Activated naive CD4-positive, alpha-beta T cell treated with anti-CD3 and anti-CD28 coated beads, Interleukin-2, amount 50 U/mL, for 72 hours (primary cell): Measurements from ENCODE around the gene ANXA5. TPM values are rescaled to one million over a fixed set of nuclear protein-coding genes. Genes with fewer than 3 reads are reported as not detected.
"Not testable (repeated sequence)": the region's sequence is repeated elsewhere in the genome, so short reads cannot be mapped to it uniquely, and the experiment has no call there.

Experiments used
- ATAC-seq, 2 donors: fragments of 150-1000 bp; cut with Tn5 transposase; 2 replicates each; pipeline ENCODE4 v1.10.0; 2021; ENCODE audit warnings: mild to moderate bottlenecking in 2 of 2, moderate library complexity in 2 of 2
- DNase-seq, 2 donors: peaks; one replicate each; pipeline ENCODE4 v3.0.0; 2021 to 2022; ENCODE audit warnings: low spot score in 2 of 2
- H3K27ac Mint-ChIP-seq, 2 donors: one replicate each; pipeline ENCODE4 v1.8.0; 2022; ENCODE audit warnings: mild to moderate bottlenecking in 2 of 2, mixed read lengths in 2 of 2
- H3K36me3 Mint-ChIP-seq, 2 donors: one replicate each; pipeline ENCODE4 v1.8.0; 2022; ENCODE audit warnings: mixed read lengths in 2 of 2
- H3K9me3 Mint-ChIP-seq, 2 donors: one replicate each; pipeline ENCODE4 v1.8.0; 2022; ENCODE audit warnings: mixed read lengths in 2 of 2
- total RNA-seq, 2 donors: library from RNA; stranded (reverse); gene quantifications; one replicate each; pipeline ENCODE4 v1.2.3, GENCODE V29; 2022

The ANXA5 gene
- total RNA-seq, result 100 to 1,000 TPM in 1 of 2 donors, 10 to 100 TPM in 1; 82.9 to 161 TPM

DNA sequence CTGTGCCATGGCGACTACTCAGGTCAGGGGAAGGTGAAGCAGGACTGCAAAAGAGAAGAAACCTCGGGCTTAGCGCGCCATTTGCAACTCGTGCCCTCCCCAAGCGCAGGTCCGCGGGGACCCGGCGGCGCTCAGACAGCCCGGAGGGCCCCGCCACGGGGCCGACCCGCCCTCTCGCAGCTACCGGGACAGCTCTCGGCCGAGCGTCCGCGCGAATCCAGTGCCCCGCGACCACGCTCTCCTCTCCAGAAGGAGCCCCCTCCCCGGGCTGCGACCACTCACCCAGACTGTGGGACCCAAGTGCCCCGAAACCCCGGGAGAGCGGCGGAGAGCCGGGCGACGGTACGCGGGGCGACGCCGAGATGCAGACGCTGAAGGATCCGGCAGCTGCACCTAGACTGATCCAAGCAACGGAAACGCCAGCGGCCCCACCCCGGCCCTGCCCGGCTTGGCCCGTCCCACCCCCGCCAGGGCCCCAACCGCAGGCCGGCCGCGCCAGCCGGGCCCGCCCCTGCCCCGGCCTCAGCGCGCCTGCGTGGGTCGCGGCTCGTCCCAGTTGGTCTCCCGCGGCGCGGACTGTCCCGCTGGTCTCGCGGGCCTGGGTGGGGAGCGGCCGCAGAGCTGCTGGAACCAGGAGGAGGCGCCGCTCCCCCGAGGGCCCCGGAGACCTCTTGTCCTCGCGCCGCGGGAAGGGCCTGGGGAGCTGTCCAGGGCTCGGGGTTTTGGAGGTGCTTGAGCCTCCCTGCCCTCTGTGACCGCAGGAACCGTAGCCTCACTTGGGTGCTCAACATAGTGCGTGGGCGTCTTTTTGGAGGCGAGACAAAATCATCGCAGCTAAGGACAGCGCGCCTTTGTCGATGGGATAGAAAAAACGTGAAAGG is at the start of gene ANXA5:
ANXA5 (minus strand) TSS at position 400 of the 881 bp plus-strand sequence; CDS start at position 9, 391 bp downstream.
- DNase-seq (peak; percentile 71 to 90), ATAC-seq (peak; percentile 92)
- Mint-ChIP-seq H3K27ac (peak within 1 kb of the TSS; percentile 94 to 98), H3K36me3 (peaks cover 5 to 6% of the 10 kb centered on the region in 2 donors), H3K9me3 (no peaks in the 10 kb centered on the region)

DNA sequence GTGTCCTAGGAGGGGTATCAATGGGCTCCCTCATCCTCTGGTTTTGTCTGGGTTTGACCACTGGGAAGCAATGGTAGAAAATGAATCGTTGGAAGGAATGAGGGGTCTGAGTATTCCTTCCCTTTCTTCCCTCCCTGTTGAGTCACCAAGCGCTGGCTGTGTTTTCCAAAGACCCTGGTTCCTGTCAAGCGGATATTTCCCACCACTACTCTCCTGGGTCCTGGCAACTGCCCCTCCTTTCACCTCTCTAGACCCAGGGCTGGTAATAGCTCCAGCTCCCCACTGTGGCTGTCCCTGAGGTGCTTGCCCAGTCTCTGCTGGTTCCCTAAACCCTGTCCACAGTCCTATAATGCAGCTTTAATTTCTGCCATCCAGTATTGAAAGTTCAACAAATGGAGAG is 46.0 kb upstream of the ANXA5 start:
- H3K36me3 Mint-ChIP-seq, result no peaks in the 10 kb centered on the region
- no peak for DNase-seq

DNA sequence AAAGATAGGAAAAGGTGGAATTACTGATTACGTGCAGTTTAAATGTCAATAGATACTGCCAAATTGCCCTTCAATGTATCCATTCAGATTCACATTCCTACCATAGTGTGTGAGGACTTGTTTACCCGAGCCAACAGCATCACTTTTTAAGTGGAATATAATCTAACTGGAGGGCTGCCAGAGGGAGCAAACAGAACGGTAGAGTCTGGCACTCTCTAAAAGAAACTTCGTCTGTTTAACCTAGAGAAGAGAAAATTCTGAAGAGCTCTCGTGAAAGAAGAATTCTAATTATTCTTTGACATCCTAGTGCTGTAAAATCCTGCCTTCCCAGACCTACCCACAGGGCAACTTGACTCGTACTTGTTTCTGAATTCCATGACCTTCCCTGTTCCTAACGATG is 45.0 kb upstream of the ANXA5 start:
- Mint-ChIP-seq H3K27ac (no peak overlapping the region), H3K9me3 (no peaks in the 10 kb centered on the region), H3K36me3 (no peaks in the 10 kb centered on the region)
- no peak for ATAC-seq
- DNase-seq, result no peak

More for the DNA sequence above, 46.0 kb upstream of the ANXA5 start:
- Mint-ChIP-seq H3K27ac (no peak overlapping the region), H3K9me3 (no peaks in the 10 kb centered on the region)
- ATAC-seq, result no peak

DNA sequence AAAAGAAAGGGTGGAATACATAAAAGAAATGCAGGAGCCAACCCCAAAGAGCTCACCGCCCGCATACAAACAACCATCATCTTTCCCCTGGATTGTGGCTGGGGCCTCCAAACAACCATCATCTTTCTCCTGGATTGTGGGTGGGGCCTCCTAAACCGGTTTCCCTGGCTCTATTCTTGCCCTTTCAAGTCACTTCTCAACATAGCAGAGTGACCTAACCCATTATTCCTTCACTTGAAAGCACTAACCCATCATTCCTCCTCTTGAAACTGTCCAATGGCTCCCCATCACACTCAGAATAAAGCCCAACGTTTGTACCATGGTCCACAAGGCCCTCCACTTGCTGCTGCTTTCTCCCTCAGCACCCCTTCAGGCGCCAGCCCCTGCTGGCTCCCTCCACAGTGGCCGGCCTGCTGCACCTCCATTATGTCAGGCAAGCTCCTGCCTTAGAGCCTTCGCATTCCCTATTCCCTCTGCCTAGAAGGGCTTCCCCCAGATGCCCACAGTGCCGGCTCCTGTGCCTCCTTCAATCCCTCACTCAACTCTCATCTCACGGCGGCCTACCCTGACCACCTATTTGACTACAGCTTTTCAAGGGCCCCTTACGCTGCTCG is 44.1 kb upstream of the ANXA5 start:
- no peak overlapping the region for H3K27ac Mint-ChIP-seq
- H3K9me3 Mint-ChIP-seq, result no peaks in the 10 kb centered on the region
- no peaks in the 10 kb centered on the region for H3K36me3 Mint-ChIP-seq
- ATAC-seq (no peak), DNase-seq (no peak)

DNA sequence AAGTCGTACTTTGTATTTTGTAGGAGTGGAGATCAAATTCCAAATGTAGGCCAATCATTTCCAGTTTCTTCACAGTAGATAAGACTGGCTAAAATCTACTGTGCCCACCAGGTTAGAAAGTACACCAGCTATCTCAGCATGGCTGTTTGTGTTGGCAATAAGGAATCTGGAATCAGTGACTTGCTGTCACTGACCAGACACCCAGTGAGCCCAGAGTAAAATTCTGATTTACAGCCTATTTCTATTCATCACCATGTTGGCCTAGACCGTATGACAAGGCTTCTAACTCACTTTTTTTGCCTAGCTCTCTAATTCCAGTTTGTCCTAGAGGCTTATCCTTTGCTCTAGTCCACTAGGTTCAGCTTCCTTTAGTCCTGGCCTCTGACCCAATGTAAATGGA is 42.8 kb upstream of the ANXA5 start:
- Mint-ChIP-seq H3K27ac (no peak overlapping the region), H3K9me3 (no peaks in the 10 kb centered on the region), H3K36me3 (no peaks in the 10 kb centered on the region)
- DNase-seq (no peak), ATAC-seq (no peak)

DNA sequence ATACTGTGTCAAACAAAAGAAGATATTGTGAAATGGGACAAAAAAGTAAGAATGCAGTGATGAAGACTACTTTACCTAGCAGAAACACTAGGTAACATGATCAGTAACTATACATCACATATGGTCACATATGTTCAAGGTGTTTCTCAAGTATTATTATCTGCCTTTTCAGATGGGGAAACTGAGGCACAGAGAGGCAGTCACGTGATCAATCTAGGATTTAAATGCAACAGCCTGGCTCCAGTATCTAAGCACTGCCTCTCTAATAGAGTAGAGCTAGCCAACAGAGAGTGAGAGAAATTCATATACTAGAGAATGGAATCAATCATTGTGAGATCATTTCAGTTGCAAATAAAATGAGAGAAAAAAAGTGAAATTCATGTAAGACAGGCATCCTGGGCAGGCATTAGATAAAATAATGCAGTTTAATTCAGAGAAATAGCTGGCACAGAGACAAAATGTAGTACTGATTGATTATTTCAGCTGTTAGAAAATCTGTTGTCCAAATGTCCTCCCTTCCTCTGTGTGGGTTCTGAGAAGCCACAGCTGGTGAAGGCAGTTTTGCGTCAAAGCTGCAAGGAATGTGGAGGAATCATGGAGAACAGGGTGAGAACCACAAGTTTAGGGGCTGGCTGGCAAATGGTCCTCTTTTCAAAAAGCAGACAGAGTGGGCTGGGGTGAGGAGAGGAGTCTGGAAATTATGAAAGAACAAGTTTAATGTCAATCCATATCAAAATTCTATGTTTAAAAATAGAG is 42.2 kb upstream of the ANXA5 start:
- ATAC-seq, result no peak
- Mint-ChIP-seq H3K9me3 (no peaks in the 10 kb centered on the region), H3K36me3 (no peaks in the 10 kb centered on the region), H3K27ac (no peak overlapping the region)
- no peak for DNase-seq

DNA sequence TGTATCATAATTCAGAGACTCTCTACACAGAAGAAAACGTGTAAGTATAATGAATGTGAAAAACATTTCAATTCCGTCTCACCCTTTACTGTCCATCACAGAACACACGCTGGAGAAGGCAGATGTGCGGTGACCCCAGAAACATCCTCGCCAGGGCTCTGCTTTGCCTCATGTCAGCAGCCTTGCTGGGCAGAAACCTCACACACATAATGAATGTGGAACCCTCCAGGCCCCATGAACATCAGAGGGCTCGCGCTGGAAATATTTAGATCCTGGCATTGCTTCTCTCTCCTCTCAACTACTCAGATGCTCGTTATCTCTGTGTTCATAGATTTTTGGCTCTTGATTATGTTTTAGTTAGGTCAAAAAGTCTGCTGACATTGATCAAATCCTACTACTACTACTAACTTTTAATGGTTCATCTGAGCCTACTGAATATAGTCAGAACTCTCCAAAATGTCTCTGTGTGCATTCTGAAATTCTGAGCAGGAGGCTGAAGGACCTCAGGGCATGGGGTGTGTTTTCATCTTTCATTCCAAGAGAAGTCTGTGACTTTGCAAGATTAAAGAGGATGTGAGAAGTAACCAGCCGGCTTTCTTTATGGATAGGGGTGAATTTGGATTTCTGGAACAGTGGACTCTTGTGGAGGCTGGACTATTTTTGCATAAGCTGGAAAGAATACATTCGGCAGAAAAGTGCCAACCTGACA is 41.2 kb upstream of the ANXA5 start:
- ATAC-seq (no peak), DNase-seq (no peak)
- H3K27ac Mint-ChIP-seq, result no peak overlapping the region
- no peaks in the 10 kb centered on the region for H3K9me3 Mint-ChIP-seq
- H3K36me3 Mint-ChIP-seq, result no peaks in the 10 kb centered on the region

DNA sequence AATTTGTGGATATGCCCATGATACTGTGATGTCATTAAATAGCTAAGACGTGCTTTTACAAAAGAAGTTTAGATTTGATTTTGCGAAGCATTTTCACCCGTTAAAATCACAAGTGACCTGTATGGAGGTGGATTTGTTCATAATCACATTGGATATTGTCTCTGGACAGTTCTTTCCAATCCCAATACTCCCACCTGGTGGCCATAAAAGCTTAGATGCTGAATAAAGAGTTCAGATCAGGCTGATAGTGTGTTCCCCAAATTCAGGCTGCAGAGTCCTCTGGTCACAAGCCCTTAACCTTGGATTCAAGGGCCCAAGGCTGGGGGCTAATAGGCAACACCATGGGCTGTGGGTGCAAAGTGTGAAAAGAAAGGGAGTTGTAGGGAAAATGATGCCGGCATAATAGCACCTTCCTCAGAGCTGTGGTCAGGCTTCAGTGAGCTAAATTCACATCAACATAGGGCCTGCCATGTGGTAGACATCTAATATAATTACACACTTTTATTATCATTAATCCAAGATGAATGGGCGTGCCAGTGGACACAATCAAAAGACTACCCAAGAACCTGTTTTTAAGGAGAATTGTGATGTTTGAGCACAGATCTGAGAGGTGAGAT is 40.1 kb upstream of the ANXA5 start:
- Mint-ChIP-seq H3K27ac (no peak overlapping the region), H3K9me3 (no peaks in the 10 kb centered on the region), H3K36me3 (no peaks in the 10 kb centered on the region)
- DNase-seq (peak in 1 of 2 donors; percentile 45), ATAC-seq (peak; percentile 34 to 50)

DNA sequence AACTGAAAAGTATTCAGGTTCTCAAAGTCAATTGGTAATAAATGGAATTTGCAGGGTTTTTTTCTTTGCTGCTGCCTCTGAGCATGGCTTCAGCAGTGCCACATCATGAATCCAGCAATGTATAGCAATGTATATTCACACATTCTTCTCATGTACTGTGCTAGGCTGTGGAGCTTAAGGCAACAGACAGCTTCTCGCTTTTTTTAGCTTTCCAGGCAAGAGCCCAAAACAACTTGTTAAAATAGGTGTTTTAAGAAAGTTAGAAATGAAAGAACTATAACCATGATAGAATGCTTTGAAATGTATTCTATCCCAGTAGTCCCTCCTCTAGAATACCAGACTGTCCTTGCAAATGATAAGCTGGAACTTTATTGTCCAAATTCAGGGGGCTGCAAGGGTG is 37.8 kb upstream of the ANXA5 start:
- ATAC-seq (no peak), DNase-seq (no peak)
- Mint-ChIP-seq H3K36me3 (no peaks in the 10 kb centered on the region), H3K27ac (peak overlapping the region in 1 of 2 donors; percentile 3), H3K9me3 (no peaks in the 10 kb centered on the region)

DNA sequence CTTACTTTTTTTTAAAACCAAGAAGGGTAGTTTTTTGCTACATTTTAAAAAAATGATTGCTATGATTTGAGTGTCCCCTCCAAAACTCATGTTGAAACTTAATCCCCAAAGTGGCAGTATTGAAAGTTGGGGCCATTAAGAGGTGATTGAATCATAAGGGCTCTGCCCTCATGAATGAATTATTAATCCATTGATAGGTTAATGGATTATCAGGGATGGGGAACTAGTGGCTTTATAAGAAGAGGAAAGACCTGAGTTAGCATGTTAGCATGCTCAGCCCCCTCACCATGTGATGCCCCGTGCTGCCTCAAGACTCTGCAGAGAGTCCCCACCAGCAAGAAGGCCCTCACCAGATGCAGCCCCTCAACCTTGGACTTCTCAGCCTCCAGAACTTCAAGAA is 37.2 kb upstream of the ANXA5 start:
- no peak for DNase-seq
- H3K9me3 Mint-ChIP-seq, result no peaks in the 10 kb centered on the region
- H3K36me3 Mint-ChIP-seq, result no peaks in the 10 kb centered on the region
- ATAC-seq, result no peak
- no peak overlapping the region for H3K27ac Mint-ChIP-seq

DNA sequence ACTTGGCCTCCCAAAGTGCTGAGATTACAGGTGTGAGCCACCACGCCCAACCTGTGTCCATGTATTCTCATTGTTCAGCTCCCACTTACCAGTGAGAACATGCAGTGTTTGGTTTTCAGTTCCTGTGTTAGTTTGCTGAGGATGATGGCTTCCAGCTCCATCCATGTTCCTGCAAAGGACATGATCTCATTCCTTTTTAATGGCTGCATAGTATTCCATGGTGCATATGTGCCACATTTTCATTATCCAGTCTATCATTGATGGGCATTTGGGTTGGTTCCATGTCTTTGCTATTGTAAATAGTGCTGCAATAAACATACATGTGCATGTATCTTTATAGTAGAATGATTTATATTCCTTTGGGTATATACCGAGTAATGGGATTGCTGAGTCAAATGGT is 33.0 kb upstream of the ANXA5 start:
- not testable (repeated sequence) for H3K27ac Mint-ChIP-seq, H3K36me3 Mint-ChIP-seq, ATAC-seq, H3K9me3 Mint-ChIP-seq, DNase-seq

DNA sequence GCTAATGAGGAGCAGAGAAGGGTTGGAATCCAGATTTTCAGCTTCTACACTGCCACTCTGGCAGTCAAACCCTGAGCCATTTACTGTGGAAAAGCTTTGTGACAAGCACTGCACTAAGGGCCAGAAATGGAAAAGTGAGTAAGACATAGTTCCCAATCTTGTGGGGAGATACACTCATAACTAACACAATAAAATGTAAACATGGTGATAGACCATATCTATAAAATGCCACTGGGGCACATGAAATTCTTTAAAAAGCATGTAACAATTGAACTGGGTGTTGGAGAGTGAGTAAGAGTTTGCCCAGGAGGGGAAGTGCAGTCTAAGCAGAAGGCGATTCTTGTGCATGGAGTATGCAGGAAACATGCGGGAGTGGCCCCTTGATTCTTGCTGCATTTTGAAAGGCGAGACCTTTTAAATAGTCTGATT is 32.0 kb upstream of the ANXA5 start:
- DNase-seq, result no peak
- Mint-ChIP-seq H3K27ac (no peak overlapping the region), H3K36me3 (no peaks in the 10 kb centered on the region), H3K9me3 (no peaks in the 10 kb centered on the region)
- peak in 1 of 2 donors; percentile 29 for ATAC-seq

DNA sequence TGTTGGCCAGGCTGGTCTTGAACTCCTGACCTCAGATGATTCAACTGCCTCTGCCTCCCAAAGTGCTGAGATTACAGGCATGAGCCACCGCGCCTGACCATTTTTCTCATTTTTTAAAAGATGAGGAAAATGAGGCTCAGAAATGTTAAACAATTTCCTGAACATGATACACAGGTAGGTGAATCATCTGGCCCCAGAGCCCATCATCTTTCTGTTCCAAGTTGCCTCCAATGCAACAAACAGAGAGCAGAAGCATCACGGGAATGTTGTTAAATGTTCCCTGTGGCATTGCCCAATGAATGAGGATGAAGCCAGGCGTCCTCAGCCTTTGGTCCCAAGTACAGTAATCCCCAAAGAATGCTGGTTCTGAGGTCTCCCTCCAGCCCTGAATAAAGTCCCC is 31.3 kb upstream of the ANXA5 start:
- H3K9me3 Mint-ChIP-seq, result no peaks in the 10 kb centered on the region
- DNase-seq, result no peak
- H3K27ac Mint-ChIP-seq, result no peak overlapping the region
- ATAC-seq, result no peak
- H3K36me3 Mint-ChIP-seq, result no peaks in the 10 kb centered on the region

DNA sequence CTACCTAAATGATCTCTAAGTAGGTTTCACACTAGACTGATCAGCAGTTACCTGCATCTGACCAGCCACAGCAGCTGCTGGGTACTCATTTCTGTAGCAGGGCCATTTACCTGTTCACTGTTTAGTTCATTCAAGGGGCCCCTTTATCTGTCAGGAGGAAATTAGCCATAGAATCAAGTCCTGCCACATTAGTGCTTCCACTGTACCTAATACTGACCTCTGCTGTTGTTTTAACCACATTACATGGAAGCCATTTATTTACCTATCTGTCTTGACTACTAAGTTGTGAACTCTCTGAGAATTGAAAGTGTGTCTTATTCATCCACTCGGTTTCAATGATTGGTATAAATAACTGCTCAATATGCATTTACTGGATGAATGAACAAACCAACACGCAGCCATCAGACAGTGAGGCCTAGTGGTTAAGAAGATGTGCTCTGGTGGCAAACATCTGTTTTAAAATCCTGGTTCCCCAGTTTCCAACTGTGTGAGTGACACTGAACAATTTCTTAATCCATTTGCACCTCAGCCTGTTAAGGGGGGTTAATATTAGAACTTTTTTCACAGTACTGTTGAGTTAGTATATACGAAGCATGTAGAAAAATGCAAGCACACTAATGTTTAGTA is 30.0 kb upstream of the ANXA5 start:
- DNase-seq, result peak in 1 of 2 donors; percentile 9
- peak; percentile 78 to 86 for ATAC-seq
- no peaks in the 10 kb centered on the region for H3K9me3 Mint-ChIP-seq
- no peak overlapping the region for H3K27ac Mint-ChIP-seq
- H3K36me3 Mint-ChIP-seq, result no peaks in the 10 kb centered on the region

DNA sequence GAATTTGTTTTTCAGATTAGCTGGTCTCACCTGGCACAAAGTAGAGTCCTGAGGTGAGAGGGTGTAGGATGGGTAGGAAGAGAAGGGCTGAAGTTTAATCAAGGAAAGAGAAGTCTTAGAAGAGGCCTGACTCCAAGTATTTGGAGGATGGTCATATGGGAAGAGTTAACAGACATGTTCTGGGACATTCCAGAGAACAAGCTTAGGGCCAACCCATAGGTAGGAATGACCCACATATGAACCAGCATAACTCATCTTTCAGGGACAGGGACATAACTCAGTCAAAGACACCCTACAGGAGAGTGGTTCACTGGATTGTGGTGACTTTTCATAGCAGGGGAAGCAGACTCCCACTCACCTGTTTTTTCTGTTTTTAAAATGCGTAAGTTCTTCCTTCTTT is 27.9 kb upstream of the ANXA5 start:
- Mint-ChIP-seq H3K9me3 (no peaks in the 10 kb centered on the region), H3K36me3 (no peaks in the 10 kb centered on the region), H3K27ac (no peak overlapping the region)
- ATAC-seq, result no peak
- no peak for DNase-seq

DNA sequence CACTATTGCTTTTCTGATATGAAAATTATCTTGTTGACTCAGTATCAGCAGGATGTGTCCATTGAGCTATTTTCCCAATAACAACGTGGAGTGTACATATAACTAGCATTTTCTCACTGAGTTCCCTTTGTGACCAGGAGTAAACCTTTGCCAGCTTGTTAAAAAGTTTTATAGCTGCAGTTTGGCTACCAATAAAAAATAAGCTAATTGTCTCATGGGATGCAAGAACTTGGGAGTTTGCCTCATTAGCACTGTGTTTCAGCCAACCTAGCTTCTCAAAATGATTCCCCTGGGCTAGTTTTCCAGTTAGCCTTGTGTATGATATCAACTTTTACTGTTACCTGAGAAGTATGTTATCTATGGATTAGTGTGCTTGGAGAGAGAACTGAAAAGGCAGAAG is 24.9 kb upstream of the ANXA5 start:
- Mint-ChIP-seq H3K9me3 (no peaks in the 10 kb centered on the region), H3K27ac (no peak overlapping the region), H3K36me3 (no peaks in the 10 kb centered on the region)
- ATAC-seq (no peak), DNase-seq (no peak)
